ENCODE results near the gene ARID5B.
"Not testable (repeated sequence)": the region's sequence is repeated elsewhere in the genome, so short reads cannot be mapped to it uniquely, and the experiment has no call there.

ARID5B gene

GRCh38 chr10:61965703-61966395, 64.3 kb downstream of the ARID5B start:
- DNase-seq (ENCODE audit: low spot score), result no peak

GRCh38 chr10:61967298-61967697, 65.8 kb downstream of the ARID5B start:
- no peak for DNase-seq (ENCODE audit: low spot score)

GRCh38 chr10:61970182-61971002, 68.9 kb downstream of the ARID5B start:
- no peak for DNase-seq (ENCODE audit: low spot score)

GRCh38 chr10:61971003-61971325, 69.5 kb downstream of the ARID5B start:
- DNase-seq (ENCODE audit: low spot score), result no peak

GRCh38 chr10:61973169-61973568, 71.7 kb downstream of the ARID5B start:
- no peak for DNase-seq (ENCODE audit: low spot score)

GRCh38 chr10:61973906-61974305, 72.4 kb downstream of the ARID5B start:
- DNase-seq (ENCODE audit: low spot score), result no peak

GRCh38 chr10:61974601-61975390, 73.3 kb downstream of the ARID5B start:
- no peak for DNase-seq (ENCODE audit: low spot score)

- no peak for DNase-seq (ENCODE audit: low spot score)
These were observed 74.0 kb downstream of the ARID5B start for GRCh38 chr10:61975391-61975932.

GRCh38 chr10:61976951-61977721, 75.6 kb downstream of the ARID5B start:
- not testable (repeated sequence) for DNase-seq (ENCODE audit: low spot score)

GRCh38 chr10:61978965-61979364, 77.5 kb downstream of the ARID5B start:
- DNase-seq (ENCODE audit: low spot score), result no peak

GRCh38 chr10:61981460-61981859, 80.0 kb downstream of the ARID5B start:
- no peak for DNase-seq (ENCODE audit: low spot score)

- DNase-seq (ENCODE audit: low spot score), result no peak
These were observed 81.8 kb downstream of the ARID5B start for GRCh38 chr10:61983255-61983654.

- no peak for DNase-seq (ENCODE audit: low spot score)
These were observed 83.4 kb downstream of the ARID5B start for GRCh38 chr10:61984803-61985418.

- no peak for DNase-seq (ENCODE audit: low spot score)
These were observed 84.2 kb downstream of the ARID5B start for GRCh38 chr10:61985715-61986114.

GRCh38 chr10:61986382-61986781, 84.9 kb downstream of the ARID5B start:
- no peak for DNase-seq (ENCODE audit: low spot score)

GRCh38 chr10:61986788-61987492, 85.4 kb downstream of the ARID5B start:
- DNase-seq (ENCODE audit: low spot score), result no peak

- DNase-seq (ENCODE audit: low spot score), result no peak
These were observed 86.0 kb downstream of the ARID5B start for GRCh38 chr10:61987537-61987936.

- no peak for DNase-seq (ENCODE audit: low spot score)
These were observed 86.5 kb downstream of the ARID5B start for GRCh38 chr10:61987951-61988379.

- no peak for DNase-seq (ENCODE audit: low spot score)
These were observed 88.7 kb downstream of the ARID5B start for GRCh38 chr10:61989995-61990760.

- DNase-seq (ENCODE audit: low spot score), result no peak
These were observed 89.2 kb downstream of the ARID5B start for GRCh38 chr10:61990761-61991135.

Measured in hematopoietic multipotent progenitor cell treated with erythropoietin and hydrocortisone succinate and interleukin-3 and kit ligand, for 17 days (in vitro differentiated cells).